Measurements from ENCODE around the gene ORC2. TPM values are rescaled to one million over a fixed set of nuclear protein-coding genes. Genes with fewer than 3 reads are reported as not detected.

The ORC2 gene
- total RNA-seq, 1 experiment from 2014 or later = 34.0 TPM

- no peak overlapping the region for H3K27ac ChIP-seq
- H3K9me3 ChIP-seq (ENCODE audit: insufficient read depth, low read depth) = no peaks in the 10 kb centered on the region
- H3K36me3 ChIP-seq (ENCODE audit: low read depth) = peaks cover 8% of the 10 kb centered on the region; the same call in 1 of the 2 replicates
- H3K79me2 ChIP-seq (ENCODE audit: low read depth) = peaks cover 5% of the 10 kb centered on the region
- no TSS peak for BruUV-seq (replicated peaks)
- no peak overlapping the region for H3K4me2 ChIP-seq
- H4K20me1 ChIP-seq (ENCODE audit: insufficient read depth) = no peaks in the 10 kb centered on the region
- no peaks in the 10 kb centered on the region for H3K9me2 ChIP-seq (ENCODE audit: insufficient read depth)
- ChIA-PET POLR2A (ENCODE audit: unreplicated experiment) (no interaction called here), CTCF (interaction anchor here (0.6 kb wide), 1 partner anchor 188 kb away, joined by 11 read pairs; no protein-coding TSS in a partner anchor)
- no peaks in the 10 kb centered on the region; the same call in 1 of the 2 replicates for H3K4me1 ChIP-seq (replicated peaks; ENCODE audit: insufficient read depth)
- peaks cover 14% of the 10 kb centered on the region; the same call in 1 of the 2 replicates for H3F3A ChIP-seq (ENCODE audit: insufficient read depth, low read depth)
- H3K27me3 ChIP-seq (ENCODE audit: insufficient read depth, low read depth) = no peaks in the 10 kb centered on the region
- DNase-seq = no peak
- H2AFZ ChIP-seq = no peak overlapping the region
- intact Hi-C loops (cut with micrococcal nuclease; ENCODE audit: unreplicated experiment) = no loop called here
- no peak overlapping the region for H3K4me3 ChIP-seq
- no peak for TF ChIP-seq CTCF (conservative IDR thresholded peaks at IDR 0.05)
- TF ChIP-seq EZH2 (IDR thresholded peaks at IDR 0.05; ENCODE audit: low read depth) = no peak
Observed at GRCh38 chr2:200869014-200869413, 94.4 kb downstream of the ORC2 start.

GRCh38 chr2:200864176-200865034 lies 99.1 kb downstream of the ORC2 start, which contains the start of gene CLK1:
Gene CLK1, minus strand, starts transcription at chr2:200864658. Its CDS starts 2,796 bp downstream, at chr2:200861862.
- peaks cover 24% of the 10 kb centered on the region for H3K36me3 ChIP-seq (ENCODE audit: low read depth)
- ChIA-PET CTCF (interaction anchor here (0.6 kb wide), 1 partner anchor 356 kb away, joined by 6 read pairs; no protein-coding TSS in a partner anchor), POLR2A (ENCODE audit: unreplicated experiment) (interaction anchor here (0.5 to 0.7 kb wide), 5 partner anchors 14 to 154 kb away, joined by 3 to 8 read pairs (median 3); no protein-coding TSS in a partner anchor)
- intact Hi-C loops (cut with micrococcal nuclease; ENCODE audit: unreplicated experiment) = loop anchor here (1.0 kb wide), 3 partner anchors 25 to 151 kb away; partner anchors contain the start of genes NIF3L1 and PPIL3
- H2AFZ ChIP-seq = peak within 1 kb of the TSS; percentile 76
- H3K9me3 ChIP-seq (ENCODE audit: insufficient read depth, low read depth) = no peaks in the 10 kb centered on the region
- TF ChIP-seq EZH2 (IDR thresholded peaks at IDR 0.05; ENCODE audit: low read depth) (no peak), CTCF (conservative IDR thresholded peaks at IDR 0.05) (no peak)
- no peaks in the 10 kb centered on the region for H3K9me2 ChIP-seq (ENCODE audit: insufficient read depth)
- BruUV-seq (replicated peaks) = TSS peak; percentile 48
- peak within 1 kb of the TSS; percentile 84 for H3K27ac ChIP-seq
- peaks cover 17% of the 10 kb centered on the region for H3K4me1 ChIP-seq (replicated peaks; ENCODE audit: insufficient read depth)
- peaks cover 34% of the 10 kb centered on the region for H4K20me1 ChIP-seq (ENCODE audit: insufficient read depth)
- H3K79me2 ChIP-seq (ENCODE audit: low read depth) = peaks cover 51% of the 10 kb centered on the region
- H3K4me3 ChIP-seq = peak within 1 kb of the TSS; percentile 87
- peak; percentile 79 to 83 for DNase-seq
- H3F3A ChIP-seq (ENCODE audit: insufficient read depth, low read depth) = peaks cover 33% of the 10 kb centered on the region
- no peaks in the 10 kb centered on the region for H3K27me3 ChIP-seq (ENCODE audit: insufficient read depth, low read depth)
- H3K4me2 ChIP-seq = peak within 1 kb of the TSS; percentile 91

- no peak for DNase-seq
- Histone ChIP-seq H3K27ac (peak overlapping the region; percentile 84), H4K20me1 (ENCODE audit: insufficient read depth) (peaks cover 37% of the 10 kb centered on the region), H3K9me2 (ENCODE audit: insufficient read depth) (no peaks in the 10 kb centered on the region), H2AFZ (peak overlapping the region; percentile 76), H3K4me3 (peak overlapping the region; percentile 87), H3K36me3 (ENCODE audit: low read depth) (peaks cover 31% of the 10 kb centered on the region), H3F3A (ENCODE audit: insufficient read depth, low read depth) (peaks cover 40% of the 10 kb centered on the region), H3K79me2 (ENCODE audit: low read depth) (peaks cover 57% of the 10 kb centered on the region), H3K27me3 (ENCODE audit: insufficient read depth, low read depth) (no peaks in the 10 kb centered on the region), H3K9me3 (ENCODE audit: insufficient read depth, low read depth) (no peaks in the 10 kb centered on the region), H3K4me1 (replicated peaks; ENCODE audit: insufficient read depth) (peaks cover 17% of the 10 kb centered on the region), H3K4me2 (peak overlapping the region; percentile 91)
- BruUV-seq (replicated peaks) = no TSS peak
- POLR2A ChIA-PET (ENCODE audit: unreplicated experiment) = interaction anchor here (0.6 to 0.7 kb wide), 3 partner anchors 14 to 150 kb away, joined by 3 to 4 read pairs (median 3); no protein-coding TSS in a partner anchor
- intact Hi-C loops (cut with micrococcal nuclease; ENCODE audit: unreplicated experiment) = loop anchor here (1.0 kb wide), 3 partner anchors 26 to 150 kb away; partner anchors contain the start of genes NIF3L1 and PPIL3
- TF ChIP-seq CTCF (conservative IDR thresholded peaks at IDR 0.05) (no peak), EZH2 (IDR thresholded peaks at IDR 0.05; ENCODE audit: low read depth) (no peak)
- CTCF ChIA-PET = no interaction called here
Observed at GRCh38 chr2:200863782-200864175, 99.7 kb downstream of the ORC2 start.
